ENCODE data around the gene CFAP53. TPM values are rescaled to one million over a fixed set of nuclear protein-coding genes. Genes with fewer than 3 reads are reported as not detected.

Gene CFAP53
- total and polyA plus RNA-seq, 2 donors (not counting 3 experiments of a cell fraction or from before 2014, with no cell fraction given), result 0.12 to 0.18 TPM

GRCh38 chr18:50188652-50189051, 77.6 kb downstream of the CFAP53 start:
- no peaks in the 10 kb centered on the region for H3K4me1 ChIP-seq (ENCODE audit: control insufficient read depth, extremely low read depth, insufficient read depth, low read length)
- H3K9me3 ChIP-seq (replicated peaks; ENCODE audit: control insufficient read depth, insufficient read depth, low read length), result no peaks in the 10 kb centered on the region
- ChIA-PET CTCF (no interaction called here), POLR2A (no interaction called here)
- intact Hi-C loops (cut with micrococcal nuclease), result no loop called here
- BruUV-seq (replicated peaks), result no TSS peak
- DNase-seq (ENCODE audit: low read depth, low spot score) (no peak), FAIRE-seq (no peak)
- H3K9ac ChIP-seq (replicated peaks; ENCODE audit: extremely low read depth, insufficient read depth, low read length), result no peak overlapping the region
- no peaks in the 10 kb centered on the region for H3K36me3 ChIP-seq (ENCODE audit: control insufficient read depth in 2 of 2, extremely low read depth in 1 of 2, insufficient read depth in 2 of 2, low read length in 2 of 2)
- no peak overlapping the region for H3K4me2 ChIP-seq (ENCODE audit: insufficient read depth, low read length)
- H3K27me3 ChIP-seq (ENCODE audit: control insufficient read depth in 2 of 2, insufficient read depth in 2 of 2, low read length in 2 of 2), result peaks cover 12 to 20% of the 10 kb centered on the region in 2 experiments
- H3K9me1 ChIP-seq (replicated peaks; ENCODE audit: control insufficient read depth, extremely low read depth, insufficient read depth, low read length), result no peaks in the 10 kb centered on the region
- no peak for TF ChIP-seq EZH2 (IDR thresholded peaks at IDR 0.05; ENCODE audit: borderline replicate concordance, low read depth, low read length, severe bottlenecking)
- TF ChIP-seq, protein P1, sequence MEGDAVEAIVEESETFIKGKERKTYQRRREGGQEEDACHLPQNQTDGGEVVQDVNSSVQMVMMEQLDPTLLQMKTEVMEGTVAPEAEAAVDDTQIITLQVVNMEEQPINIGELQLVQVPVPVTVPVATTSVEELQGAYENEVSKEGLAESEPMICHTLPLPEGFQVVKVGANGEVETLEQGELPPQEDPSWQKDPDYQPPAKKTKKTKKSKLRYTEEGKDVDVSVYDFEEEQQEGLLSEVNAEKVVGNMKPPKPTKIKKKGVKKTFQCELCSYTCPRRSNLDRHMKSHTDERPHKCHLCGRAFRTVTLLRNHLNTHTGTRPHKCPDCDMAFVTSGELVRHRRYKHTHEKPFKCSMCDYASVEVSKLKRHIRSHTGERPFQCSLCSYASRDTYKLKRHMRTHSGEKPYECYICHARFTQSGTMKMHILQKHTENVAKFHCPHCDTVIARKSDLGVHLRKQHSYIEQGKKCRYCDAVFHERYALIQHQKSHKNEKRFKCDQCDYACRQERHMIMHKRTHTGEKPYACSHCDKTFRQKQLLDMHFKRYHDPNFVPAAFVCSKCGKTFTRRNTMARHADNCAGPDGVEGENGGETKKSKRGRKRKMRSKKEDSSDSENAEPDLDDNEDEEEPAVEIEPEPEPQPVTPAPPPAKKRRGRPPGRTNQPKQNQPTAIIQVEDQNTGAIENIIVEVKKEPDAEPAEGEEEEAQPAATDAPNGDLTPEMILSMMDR (IDR thresholded peaks at IDR 0.05; ENCODE audit: extremely low read depth in 1 of 2, insufficient read depth in 1 of 2, low read depth in 1 of 2, low read length in 2 of 2), result no peak
- TF ChIP-seq POLR2A (IDR thresholded peaks at IDR 0.05; ENCODE audit: low read depth, low read length), result no peak
- no peak for TF ChIP-seq FOS (IDR thresholded peaks at IDR 0.05; ENCODE audit: borderline replicate concordance, insufficient read depth, low read length)
- TF ChIP-seq POLR2AphosphoS5 (IDR thresholded peaks at IDR 0.05; ENCODE audit: insufficient read depth, low read depth, low read length), result no peak
- no peak for TF ChIP-seq JUN (IDR thresholded peaks at IDR 0.05; ENCODE audit: borderline replicate concordance, insufficient read depth, insufficient read length, low read depth)
- no peak for TF ChIP-seq MYC (IDR thresholded peaks at IDR 0.05; ENCODE audit: low read depth, low read length)
- TF ChIP-seq GATA2 (IDR thresholded peaks at IDR 0.05; ENCODE audit: insufficient read depth, insufficient read length, low read depth, low read length), result no peak
- TF ChIP-seq MAX (IDR thresholded peaks at IDR 0.05; ENCODE audit: insufficient read depth, insufficient read length), result no peak
- H2AFZ ChIP-seq (ENCODE audit: low read depth, low read length), result no peak overlapping the region
- H3K27ac ChIP-seq (ENCODE audit: insufficient read depth, low read depth, low read length), result no peak overlapping the region
- no peaks in the 10 kb centered on the region for H4K20me1 ChIP-seq (replicated peaks; ENCODE audit: control insufficient read depth, extremely low read depth, insufficient read depth, low read length)
- dilution Hi-C loops (cut with MboI; ENCODE audit: extremely low pct_ligation_motif_present, low sequenced_read_pairs), result no loop called here
- H3K79me2 ChIP-seq (ENCODE audit: control insufficient read depth, insufficient read depth, low read length), result no peaks in the 10 kb centered on the region
- no peak overlapping the region for H3K4me3 ChIP-seq (replicated peaks in 1 of 3; ENCODE audit: insufficient read depth in 1 of 3, low read depth in 1 of 3, low read length in 3 of 3)
